BLaER1 treated with 17β-estradiol and CSF1 and Interleukin-3, amounts not matched to agents 10 nM and 100 nM (cell line): ENCODE results near the gene RAP1GDS1.

Experiments used
- H3K27ac ChIP-seq, 11 experiments: shearing (Covaris generic); formaldehyde crosslinking; 2 replicates each; pipeline ENCODE4 v1.8.1; 2022
- H3K27me3 ChIP-seq, 11 experiments: shearing (Covaris generic); formaldehyde crosslinking; 2 replicates each; pipeline ENCODE4 v1.8.1; 2022
- H3K36me3 ChIP-seq, 11 experiments: shearing (Covaris generic); formaldehyde crosslinking; 2 replicates each; pipeline ENCODE4 v1.8.1; 2022
- H3K4me1 ChIP-seq, 10 experiments: shearing (Covaris generic); formaldehyde crosslinking; 2 replicates each; pipeline ENCODE4 v1.8.1; 2022
- H3K4me2 ChIP-seq, 11 experiments: shearing (Covaris generic); formaldehyde crosslinking; 2 replicates each; pipeline ENCODE4 v1.8.1; 2022
- H3K4me3 ChIP-seq, 10 experiments: shearing (Covaris generic); formaldehyde crosslinking; 2 replicates each; pipeline ENCODE4 v1.8.1; 2022
- H3K9ac ChIP-seq, 11 experiments: shearing (Covaris generic); formaldehyde crosslinking; 2 replicates each; pipeline ENCODE4 v1.8.1; 2022
- H3K9me3 ChIP-seq, 11 experiments: shearing (Covaris generic); formaldehyde crosslinking; replicated peaks in 1 of 11; 2 replicates each; pipeline ENCODE4 v1.8.1; 2022
- H4K20me1 ChIP-seq, 11 experiments: shearing (Covaris generic); formaldehyde crosslinking; 2 replicates each; pipeline ENCODE4 v1.8.1; 2022
- Cebpa-rat ChIP-seq, 11 experiments: shearing (Covaris generic); IDR thresholded peaks; 2 replicates each; pipeline ENCODE4 v1.8.1; 2022

RAP1GDS1 gene

GRCh38 chr4:98482847-98483806 is 221.9 kb downstream of the RAP1GDS1 start:
- Histone ChIP-seq H3K4me2 (no peak overlapping the region), H4K20me1 (no peaks in the 10 kb centered on the region), H3K36me3 (no peaks in the 10 kb centered on the region), H3K27me3 (no peaks in the 10 kb centered on the region), H3K27ac (no peak overlapping the region), H3K9me3 (no peaks in the 10 kb centered on the region), H3K9ac (no peak overlapping the region), H3K4me3 (no peak overlapping the region), H3K4me1 (no peaks in the 10 kb centered on the region)
- TF ChIP-seq Cebpa-rat (IDR thresholded peaks at IDR 0.05), result no peak

- no peak overlapping the region for H3K27ac ChIP-seq
- H3K4me1 ChIP-seq, result no peaks in the 10 kb centered on the region
- TF ChIP-seq Cebpa-rat (IDR thresholded peaks at IDR 0.05), result no peak
These were observed 222.8 kb downstream of the RAP1GDS1 start for GRCh38 chr4:98484031-98484430.

GRCh38 chr4:98485816-98486345 is 224.7 kb downstream of the RAP1GDS1 start:
- TF ChIP-seq Cebpa-rat (IDR thresholded peaks at IDR 0.05), result no peak
- no peaks in the 10 kb centered on the region for H3K4me1 ChIP-seq
- H3K36me3 ChIP-seq, result no peaks in the 10 kb centered on the region
- H3K9me3 ChIP-seq, result no peaks in the 10 kb centered on the region
- H3K4me2 ChIP-seq, result no peak overlapping the region
- H3K4me3 ChIP-seq, result no peak overlapping the region
- H3K9ac ChIP-seq, result no peak overlapping the region
- H3K27me3 ChIP-seq, result no peaks in the 10 kb centered on the region
- no peak overlapping the region for H3K27ac ChIP-seq
- H4K20me1 ChIP-seq, result no peaks in the 10 kb centered on the region

More at GRCh38 chr4:98484031-98484430, 222.8 kb downstream of the RAP1GDS1 start:
- Histone ChIP-seq H3K9ac (no peak overlapping the region), H3K36me3 (no peaks in the 10 kb centered on the region), H4K20me1 (no peaks in the 10 kb centered on the region), H3K27me3 (no peaks in the 10 kb centered on the region), H3K9me3 (no peaks in the 10 kb centered on the region), H3K4me3 (no peak overlapping the region), H3K4me2 (no peak overlapping the region)

DNA sequence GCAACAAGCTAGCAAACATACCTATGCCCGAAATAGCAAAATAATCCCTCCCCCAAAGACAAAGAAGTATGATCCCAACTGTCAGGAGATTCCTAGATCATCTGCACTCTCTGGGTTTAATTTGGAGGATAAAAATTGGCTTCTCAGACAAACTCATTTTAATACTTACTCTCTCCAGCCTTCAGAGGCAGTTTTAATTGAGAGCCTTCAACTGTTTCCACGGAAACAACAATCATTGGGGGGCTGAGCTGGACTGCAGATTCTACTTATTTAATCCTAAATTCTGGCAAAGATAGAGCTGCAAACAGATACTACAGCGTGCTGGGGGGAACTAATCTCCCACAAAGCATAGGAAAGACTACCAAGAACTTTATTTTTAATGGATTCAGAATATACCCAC is 229.1 kb downstream of the RAP1GDS1 start:
- no peaks in the 10 kb centered on the region for H4K20me1 ChIP-seq
- no peak for TF ChIP-seq Cebpa-rat (IDR thresholded peaks at IDR 0.05)
- H3K27ac ChIP-seq, result no peak overlapping the region
- H3K9ac ChIP-seq, result no peak overlapping the region
- H3K4me2 ChIP-seq, result no peak overlapping the region
- H3K36me3 ChIP-seq, result no peaks in the 10 kb centered on the region
- H3K27me3 ChIP-seq, result no peaks in the 10 kb centered on the region
- no peak overlapping the region for H3K4me3 ChIP-seq
- H3K9me3 ChIP-seq, result no peaks in the 10 kb centered on the region
- H3K4me1 ChIP-seq, result no peaks in the 10 kb centered on the region

- Histone ChIP-seq H3K4me3 (no peak overlapping the region), H3K36me3 (no peaks in the 10 kb centered on the region), H3K4me2 (no peak overlapping the region), H3K9me3 (no peaks in the 10 kb centered on the region), H3K9ac (no peak overlapping the region), H3K27me3 (no peaks in the 10 kb centered on the region), H3K27ac (no peak overlapping the region), H3K4me1 (no peaks in the 10 kb centered on the region), H4K20me1 (no peaks in the 10 kb centered on the region)
- no peak for TF ChIP-seq Cebpa-rat (IDR thresholded peaks at IDR 0.05)
These were observed 230.8 kb downstream of the RAP1GDS1 start for GRCh38 chr4:98491899-98492559.

DNA sequence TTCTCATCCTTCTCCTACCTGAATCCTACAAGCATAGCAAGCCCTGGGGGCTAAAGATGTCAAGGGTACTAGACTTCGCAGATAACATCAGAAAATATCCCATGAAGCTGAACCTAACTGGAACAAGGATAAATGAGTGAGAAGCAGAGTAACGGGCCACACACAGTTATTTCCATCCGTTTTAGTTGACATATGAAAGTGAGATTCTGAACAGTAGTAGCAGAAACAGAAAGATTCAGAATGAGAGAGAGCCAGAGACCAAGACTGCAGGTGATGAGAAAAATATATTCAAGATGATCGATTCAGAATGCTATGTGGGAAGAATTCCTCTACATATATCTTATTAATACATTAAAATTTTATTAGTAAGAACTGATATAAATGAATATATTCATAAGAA is 232.1 kb downstream of the RAP1GDS1 start:
- no peak overlapping the region for H3K4me3 ChIP-seq
- no peaks in the 10 kb centered on the region for H3K36me3 ChIP-seq
- H3K27me3 ChIP-seq, result no peaks in the 10 kb centered on the region
- H3K9ac ChIP-seq, result no peak overlapping the region
- H3K4me2 ChIP-seq, result no peak overlapping the region
- H3K27ac ChIP-seq, result no peak overlapping the region
- H4K20me1 ChIP-seq, result no peaks in the 10 kb centered on the region
- no peak for TF ChIP-seq Cebpa-rat (IDR thresholded peaks at IDR 0.05)
- no peaks in the 10 kb centered on the region for H3K4me1 ChIP-seq
- H3K9me3 ChIP-seq, result no peaks in the 10 kb centered on the region
